ENCODE measurements around the gene SEPTIN3. TPM values are rescaled to one million over a fixed set of nuclear protein-coding genes. Genes with fewer than 3 reads are reported as not detected.
A peak's percentile ranks its signal among the peaks of the same experiment; 100 is the strongest.
"Not testable (repeated sequence)": the region's sequence is repeated elsewhere in the genome, so short reads cannot be mapped to it uniquely, and the experiment has no call there.

SEPTIN3 gene
- total RNA-seq, 1 donor from 2014 or later, result 8.8 TPM

DNA sequence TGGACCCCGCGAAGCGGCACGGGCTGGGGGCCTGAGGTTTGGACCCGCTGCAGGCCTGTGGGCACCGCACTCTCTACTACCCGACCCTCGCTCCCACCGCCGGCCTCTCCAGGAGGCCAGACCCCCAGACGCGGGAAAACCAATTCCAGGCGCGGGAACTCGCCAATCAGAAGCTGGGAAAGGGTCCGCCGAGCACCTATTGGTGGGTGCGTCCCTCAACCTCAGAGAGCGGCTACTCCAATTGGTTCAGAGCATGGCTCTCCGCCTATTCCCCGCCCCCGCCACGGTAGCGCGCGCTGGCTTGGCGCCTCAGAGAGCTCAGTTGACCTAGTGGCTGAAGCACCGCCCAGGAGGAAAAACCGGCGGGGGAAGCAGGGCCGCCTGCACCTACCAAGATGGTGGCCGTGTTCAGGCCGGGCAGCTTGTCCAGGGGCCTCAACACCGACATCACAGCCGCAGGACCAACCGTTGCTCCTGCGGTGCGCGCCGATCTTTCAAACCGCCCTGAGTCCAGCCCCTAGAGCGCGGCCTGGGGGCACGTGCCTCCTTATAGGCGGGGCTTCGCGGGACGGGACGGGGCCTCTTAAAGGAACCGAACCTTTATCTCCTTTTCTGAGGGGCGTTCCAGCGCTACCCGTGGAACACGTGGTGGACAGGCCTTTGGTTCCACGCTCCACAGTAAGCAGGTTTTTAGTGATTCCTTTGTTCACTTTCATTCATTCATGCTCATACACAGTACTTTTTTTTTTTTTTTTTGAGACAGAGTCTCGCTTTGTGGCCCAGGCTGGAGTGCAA lies 22.4 kb upstream of the SEPTIN3 start, which contains the start of gene CENPM:
CENPM (minus strand) TSS at position 524 of the 795 bp plus-strand sequence; CDS start at position 448, 76 bp downstream.
- H3K9me3 Mint-ChIP-seq, result no peaks in the 10 kb centered on the region
- H3K27me3 Mint-ChIP-seq (ENCODE audit: low read depth), result no peaks in the 10 kb centered on the region
- peak within 1 kb of the TSS; percentile 86 for H3K4me3 Mint-ChIP-seq
- peaks cover 4% of the 10 kb centered on the region for H3K36me3 Mint-ChIP-seq
- peak; percentile 87 to 95 for DNase-seq (ENCODE audit: low spot score in 2 of 2, unreplicated experiment in 2 of 2)
- H3K4me1 Mint-ChIP-seq, result peaks cover 25% of the 10 kb centered on the region
- TF ChIP-seq, protein P1, sequence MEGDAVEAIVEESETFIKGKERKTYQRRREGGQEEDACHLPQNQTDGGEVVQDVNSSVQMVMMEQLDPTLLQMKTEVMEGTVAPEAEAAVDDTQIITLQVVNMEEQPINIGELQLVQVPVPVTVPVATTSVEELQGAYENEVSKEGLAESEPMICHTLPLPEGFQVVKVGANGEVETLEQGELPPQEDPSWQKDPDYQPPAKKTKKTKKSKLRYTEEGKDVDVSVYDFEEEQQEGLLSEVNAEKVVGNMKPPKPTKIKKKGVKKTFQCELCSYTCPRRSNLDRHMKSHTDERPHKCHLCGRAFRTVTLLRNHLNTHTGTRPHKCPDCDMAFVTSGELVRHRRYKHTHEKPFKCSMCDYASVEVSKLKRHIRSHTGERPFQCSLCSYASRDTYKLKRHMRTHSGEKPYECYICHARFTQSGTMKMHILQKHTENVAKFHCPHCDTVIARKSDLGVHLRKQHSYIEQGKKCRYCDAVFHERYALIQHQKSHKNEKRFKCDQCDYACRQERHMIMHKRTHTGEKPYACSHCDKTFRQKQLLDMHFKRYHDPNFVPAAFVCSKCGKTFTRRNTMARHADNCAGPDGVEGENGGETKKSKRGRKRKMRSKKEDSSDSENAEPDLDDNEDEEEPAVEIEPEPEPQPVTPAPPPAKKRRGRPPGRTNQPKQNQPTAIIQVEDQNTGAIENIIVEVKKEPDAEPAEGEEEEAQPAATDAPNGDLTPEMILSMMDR (IDR thresholded peaks at IDR 0.05; ENCODE audit: unreplicated experiment), result no peak
- peak within 1 kb of the TSS; percentile 72 for H3K27ac Mint-ChIP-seq

- H3K27ac Mint-ChIP-seq, result peak overlapping the region; percentile 67
- no peaks in the 10 kb centered on the region for H3K27me3 Mint-ChIP-seq (ENCODE audit: low read depth)
- TF ChIP-seq, protein P1 (IDR thresholded peaks at IDR 0.05; ENCODE audit: unreplicated experiment), result no peak
- no peak for DNase-seq (ENCODE audit: low spot score in 2 of 2, unreplicated experiment in 2 of 2)
- H3K4me3 Mint-ChIP-seq, result peak overlapping the region; percentile 86
- no peaks in the 10 kb centered on the region for H3K9me3 Mint-ChIP-seq
- peaks cover 3% of the 10 kb centered on the region for H3K36me3 Mint-ChIP-seq
- H3K4me1 Mint-ChIP-seq, result peaks cover 25% of the 10 kb centered on the region
These were observed 21.7 kb upstream of the SEPTIN3 start for GRCh38 chr22:41947424-41948080.

DNA sequence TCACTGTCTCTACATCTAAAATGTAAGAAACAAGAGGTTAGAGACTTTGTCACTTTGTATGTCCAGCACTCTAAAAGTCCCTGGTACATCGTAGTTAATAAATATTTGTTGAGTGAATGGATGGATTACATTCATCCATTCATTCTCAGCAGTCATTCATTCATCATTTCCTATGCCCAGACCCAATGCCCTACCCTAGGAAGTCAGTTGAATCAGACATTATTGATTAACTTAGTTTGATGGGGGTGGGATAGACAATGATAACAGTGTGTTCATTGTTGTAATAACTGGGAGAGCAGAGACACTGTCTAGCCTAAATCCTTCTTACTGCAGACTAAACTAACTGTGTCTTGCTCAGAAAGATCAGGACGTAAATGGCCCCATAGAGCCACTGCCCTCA lies 21.1 kb upstream of the SEPTIN3 start:
- Mint-ChIP-seq H3K27ac (no peak overlapping the region), H3K9me3 (no peaks in the 10 kb centered on the region), H3K4me3 (peak overlapping the region; percentile 86), H3K36me3 (peaks cover 3% of the 10 kb centered on the region), H3K27me3 (ENCODE audit: low read depth) (no peaks in the 10 kb centered on the region), H3K4me1 (peaks cover 25% of the 10 kb centered on the region)
- no peak for DNase-seq (ENCODE audit: low spot score in 2 of 2, unreplicated experiment in 2 of 2)
- TF ChIP-seq, protein P1 (IDR thresholded peaks at IDR 0.05; ENCODE audit: unreplicated experiment), result no peak

DNA sequence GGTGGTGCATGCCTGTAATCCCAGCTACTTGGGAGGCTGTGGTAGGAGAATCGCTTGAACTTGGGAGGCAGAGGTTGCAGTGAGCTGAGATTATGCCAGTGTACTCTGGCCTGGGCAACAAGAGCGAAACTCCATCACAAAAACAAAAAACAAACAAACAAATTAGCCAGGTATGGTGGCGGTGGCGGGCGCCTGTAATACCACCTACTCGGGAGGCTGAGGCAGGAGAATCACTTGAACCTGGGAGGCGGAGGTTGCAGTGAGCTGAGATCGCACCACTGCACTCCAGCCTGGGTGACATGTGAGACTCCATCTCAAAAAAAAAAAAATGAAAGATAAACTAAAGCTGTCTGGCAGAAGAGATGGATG lies 20.3 kb upstream of the SEPTIN3 start:
- not testable (repeated sequence) for DNase-seq (ENCODE audit: low spot score in 2 of 2, unreplicated experiment in 2 of 2); H3K9me3 Mint-ChIP-seq; H3K27me3 Mint-ChIP-seq (ENCODE audit: low read depth); H3K27ac Mint-ChIP-seq; H3K4me3 Mint-ChIP-seq; H3K36me3 Mint-ChIP-seq
- H3K4me1 Mint-ChIP-seq, result peaks cover 25% of the 10 kb centered on the region

GRCh38 chr22:41949297-41949965 lies 19.8 kb upstream of the SEPTIN3 start:
- H3K27ac Mint-ChIP-seq, result no peak overlapping the region
- H3K36me3 Mint-ChIP-seq, result peaks cover 1% of the 10 kb centered on the region
- no peaks in the 10 kb centered on the region for H3K9me3 Mint-ChIP-seq

More at GRCh38 chr22:41949297-41949965, 19.8 kb upstream of the SEPTIN3 start:
- DNase-seq (ENCODE audit: low spot score in 2 of 2, unreplicated experiment in 2 of 2), result no peak
- Mint-ChIP-seq H3K4me1 (peaks cover 25% of the 10 kb centered on the region), H3K4me3 (no peak overlapping the region), H3K27me3 (ENCODE audit: low read depth) (no peaks in the 10 kb centered on the region)
- TF ChIP-seq, protein P1 (IDR thresholded peaks at IDR 0.05; ENCODE audit: unreplicated experiment), result no peak
